Measurements from ENCODE around the gene RAP2A. TPM values are rescaled to one million over a fixed set of nuclear protein-coding genes. Genes with fewer than 3 reads are reported as not detected.
A peak's percentile ranks its signal among the peaks of the same experiment; 100 is the strongest.

The RAP2A gene
- total and polyA plus RNA-seq, 9 of the 15 experiments (the other 6 are each of a cell fraction or from before 2014, with no cell fraction given), result 1.8 to 11.7 (median 5.6) TPM

DNA sequence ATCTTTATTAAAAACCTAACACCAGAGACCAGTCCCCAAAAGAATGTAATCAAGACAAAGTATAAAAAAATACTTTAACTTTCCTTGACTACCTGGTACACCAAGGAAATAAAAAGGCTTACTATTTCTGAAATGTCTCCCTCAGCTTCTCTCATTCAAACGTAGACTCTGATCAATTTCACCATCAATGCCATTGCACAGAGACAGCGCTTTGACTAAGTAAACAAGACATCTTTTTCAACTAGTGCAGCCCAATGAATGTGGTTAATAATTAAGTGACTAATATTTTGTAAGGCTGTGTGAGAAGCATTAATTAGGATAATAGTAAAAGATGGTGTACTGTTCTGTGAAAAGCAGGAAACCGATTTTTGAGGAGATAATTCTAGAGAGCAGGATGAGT, 7.3 kb upstream of the RAP2A start:
- ChIA-PET CTCF (ENCODE audit: low intra/inter-chr PET ratio) (no interaction called here), POLR2A (interaction anchor here (0.6 kb wide), 1 partner anchor 423 kb away, joined by 3 read pairs; no protein-coding TSS in a partner anchor)
- intact Hi-C loops (cut with micrococcal nuclease), result no loop called here

More for the DNA sequence above, 7.3 kb upstream of the RAP2A start:
- Histone ChIP-seq H3K36me3 (ENCODE audit: control insufficient read depth, insufficient read depth, low read length) (no peaks in the 10 kb centered on the region), H3K4me1 (replicated peaks in 1 of 2; ENCODE audit: control insufficient read depth in 2 of 2, insufficient read depth in 2 of 2, low read length in 2 of 2) (peaks cover 0 to 9% of the 10 kb centered on the region in 2 experiments; a peak in 2 of 5 replicates), H3K4me3 (no peak overlapping the region), H2AFZ (ENCODE audit: low read depth, low read length) (no peak overlapping the region), H3K9me3 (replicated peaks; ENCODE audit: control insufficient read depth, insufficient read depth, low read depth, low read length) (no peaks in the 10 kb centered on the region), H3K9me1 (ENCODE audit: control insufficient read depth, insufficient read depth, low read length) (no peaks in the 10 kb centered on the region), H3K27me3 (ENCODE audit: control insufficient read depth in 2 of 2, insufficient read depth in 2 of 2, low read length in 2 of 2) (no peaks in the 10 kb centered on the region), H3K27ac (ENCODE audit: extremely low read depth, low read depth, low read length) (no peak overlapping the region), H3K9ac (ENCODE audit: insufficient read depth in 1 of 2, low read depth in 2 of 2, low read length in 2 of 2) (no peak overlapping the region), H4K20me1 (replicated peaks; ENCODE audit: control insufficient read depth, insufficient read depth, low read length) (no peaks in the 10 kb centered on the region), H3K4me2 (ENCODE audit: insufficient read depth, low read length) (no peak overlapping the region), H3K79me2 (ENCODE audit: control insufficient read depth, insufficient read depth, low read length) (no peaks in the 10 kb centered on the region)
- DNase-seq (ENCODE audit: extremely low read depth in 1 of 4, low spot score in 3 of 4), result no peak
- 14% methylated on average over 3 of the region's 3 CpGs for WGBS (ENCODE audit: insufficient coverage, low coverage, missing lambda C conversion rate)
- TF ChIP-seq SNIP1 (IDR thresholded peaks at IDR 0.05; ENCODE audit: low read depth) (no peak), POLR2B (IDR thresholded peaks at IDR 0.05; ENCODE audit: low read depth, partially characterized antibody) (no peak), FOXA3 (CRISPR knock-in tag; conservative IDR thresholded peaks at IDR 0.05 in 1 of 2, IDR thresholded peaks at IDR 0.05 in 1 of 2) (peak in 1 of 2 experiments; percentile 36; a peak in 1 of 4 replicates), MECOM (CRISPR knock-in tag; IDR thresholded peaks at IDR 0.05) (0 out of 2 replicates have a peak, but pooled peaks have one; percentile 86), SIX5 (IDR thresholded peaks at IDR 0.05; ENCODE audit: borderline replicate concordance in 1 of 2, insufficient read depth in 1 of 2, low read depth in 1 of 2, low read length in 2 of 2) (no peak), RFX1 (IDR thresholded peaks at IDR 0.05) (no peak), DMBX1 (CRISPR knock-in tag; IDR thresholded peaks at IDR 0.05; ENCODE audit: borderline replicate concordance) (no peak)
- TF ChIP-seq, protein P1, sequence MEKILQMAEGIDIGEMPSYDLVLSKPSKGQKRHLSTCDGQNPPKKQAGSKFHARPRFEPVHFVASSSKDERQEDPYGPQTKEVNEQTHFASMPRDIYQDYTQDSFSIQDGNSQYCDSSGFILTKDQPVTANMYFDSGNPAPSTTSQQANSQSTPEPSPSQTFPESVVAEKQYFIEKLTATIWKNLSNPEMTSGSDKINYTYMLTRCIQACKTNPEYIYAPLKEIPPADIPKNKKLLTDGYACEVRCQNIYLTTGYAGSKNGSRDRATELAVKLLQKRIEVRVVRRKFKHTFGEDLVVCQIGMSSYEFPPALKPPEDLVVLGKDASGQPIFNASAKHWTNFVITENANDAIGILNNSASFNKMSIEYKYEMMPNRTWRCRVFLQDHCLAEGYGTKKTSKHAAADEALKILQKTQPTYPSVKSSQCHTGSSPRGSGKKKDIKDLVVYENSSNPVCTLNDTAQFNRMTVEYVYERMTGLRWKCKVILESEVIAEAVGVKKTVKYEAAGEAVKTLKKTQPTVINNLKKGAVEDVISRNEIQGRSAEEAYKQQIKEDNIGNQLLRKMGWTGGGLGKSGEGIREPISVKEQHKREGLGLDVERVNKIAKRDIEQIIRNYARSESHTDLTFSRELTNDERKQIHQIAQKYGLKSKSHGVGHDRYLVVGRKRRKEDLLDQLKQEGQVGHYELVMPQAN (IDR thresholded peaks at IDR 0.05; ENCODE audit: borderline replicate concordance), result no peak
- in situ Hi-C loops (cut with MboI), result no loop called here
- ATAC-seq, result no peak
- no peak for FAIRE-seq
- BruUV-seq (replicated peaks), result no TSS peak
